Activated CD4-positive, alpha-beta T cell treated with anti-CD3 and anti-CD28 coated beads for 1 hour (primary cell): ENCODE measurements around the gene TMEM132C.

Experiments used
- DNase-seq: peaks from one replicate; pipeline ENCODE4 v3.0.0-alpha.2; 2020

Gene TMEM132C

GRCh38 chr12:128290938-128291337 is 24.0 kb downstream of the TMEM132C start:
- no peak for DNase-seq

GRCh38 chr12:128298091-128298748 is 31.2 kb downstream of the TMEM132C start:
- no peak for DNase-seq

- DNase-seq: no peak
Observed at GRCh38 chr12:128305336-128305892, 38.4 kb downstream of the TMEM132C start.

- DNase-seq: no peak
Observed at GRCh38 chr12:128307791-128308190, 40.8 kb downstream of the TMEM132C start.

GRCh38 chr12:128312661-128313060 is 45.7 kb downstream of the TMEM132C start:
- DNase-seq: no peak

- DNase-seq: no peak
Observed at GRCh38 chr12:128313931-128314330, 47.0 kb downstream of the TMEM132C start.

GRCh38 chr12:128314611-128315010 is 47.6 kb downstream of the TMEM132C start:
- DNase-seq: no peak

GRCh38 chr12:128316078-128316477 is 49.1 kb downstream of the TMEM132C start:
- no peak for DNase-seq

GRCh38 chr12:128316973-128317526 is 50.1 kb downstream of the TMEM132C start:
- no peak for DNase-seq

GRCh38 chr12:128318341-128318740 is 51.4 kb downstream of the TMEM132C start:
- no peak for DNase-seq

- DNase-seq: no peak
Observed at GRCh38 chr12:128318946-128319345, 52.0 kb downstream of the TMEM132C start.

- no peak for DNase-seq
Observed at GRCh38 chr12:128322341-128322740, 55.4 kb downstream of the TMEM132C start.

GRCh38 chr12:128323145-128323920 is 56.4 kb downstream of the TMEM132C start:
- DNase-seq: no peak

- DNase-seq: no peak
Observed at GRCh38 chr12:128325646-128326045, 58.7 kb downstream of the TMEM132C start.

GRCh38 chr12:128326406-128326805 is 59.4 kb downstream of the TMEM132C start:
- no peak for DNase-seq

GRCh38 chr12:128328961-128329360 is 62.0 kb downstream of the TMEM132C start:
- no peak for DNase-seq

- DNase-seq: no peak
Observed at GRCh38 chr12:128336204-128337070, 69.5 kb downstream of the TMEM132C start.

GRCh38 chr12:128337071-128337345 is 70.0 kb downstream of the TMEM132C start:
- DNase-seq: no peak

- DNase-seq: no peak
Observed at GRCh38 chr12:128337431-128338170, 70.6 kb downstream of the TMEM132C start.

- no peak for DNase-seq
Observed at GRCh38 chr12:128338386-128339125, 71.6 kb downstream of the TMEM132C start.

- no peak for DNase-seq
Observed at GRCh38 chr12:128339126-128339520, 72.2 kb downstream of the TMEM132C start.

GRCh38 chr12:128339631-128340030 is 72.7 kb downstream of the TMEM132C start:
- DNase-seq: no peak
